GM12878 (cell line): Measurements from ENCODE around the gene COL1A1. TPM values are rescaled to one million over a fixed set of nuclear protein-coding genes. Genes with fewer than 3 reads are reported as not detected.

Experiments
- ATAC-seq: fragments of 200-7000 bp; cut with Tn5 transposase; 3 replicates; pipeline ENCODE4 v1.9.1; 2020; ENCODE audit warnings: mild to moderate bottlenecking, moderate library complexity
- BruUV-seq: library from RNA; stranded (reverse); fragments of 400-500 nt; replicated peaks from 2 replicates; lab custom pipeline; 2021; lab: Mats Ljungman, UMichigan
- CTCF ChIA-PET: fragments of 300-600 bp; sonication (Branson Sonifier 250); formaldehyde crosslinking; extraction: SDS; loops from one replicate; lab custom pipeline; 2021; ENCODE audit warnings: inconsistent platforms; lab: Yijun Ruan, JAX
- POLR2A ChIA-PET: fragments of 350-600 bp; formaldehyde crosslinking; extraction: SDS; loops from one replicate; lab custom pipeline; 2021; ENCODE audit warnings: inconsistent platforms; lab: Charles Lee
- RAD21 ChIA-PET: fragments of 300-600 bp; sonication (Branson Sonifier 250); formaldehyde crosslinking; loops from one replicate; lab custom pipeline; 2023; ENCODE audit warnings: antibody characterized with exemption; ENCODE audit not compliant: unreplicated experiment; lab: Charles Lee
- SMC1A ChIA-PET: fragments of 300-600 bp; sonication (Branson Sonifier 250); formaldehyde crosslinking; loops from one replicate; lab custom pipeline; 2023; ENCODE audit not compliant: unreplicated experiment, uncharacterized antibody; lab: Charles Lee
- DNase-seq: peaks from one replicate; pipeline ENCODE4 v3.0.0-alpha.2; 2011; ENCODE audit warnings: low read depth, low spot score
- FAIRE-seq: peaks from 3 replicates; lab custom pipeline; 2011; peaks lifted over from hg19 to GRCh38; lab: Jason Lieb, UNC
- H2AFZ ChIP-seq: 2 replicates; pipeline ENCODE4 v1.6.0; 2011; ENCODE audit warnings: low read depth, low read length, control low read depth; ENCODE audit not compliant: control insufficient read depth
- H3K27ac ChIP-seq: 2 replicates; pipeline ENCODE4 v1.5.1; 2011; ENCODE audit warnings: control low read depth; ENCODE audit not compliant: control insufficient read depth, insufficient read depth
- H3K27me3 ChIP-seq, 2 experiments: replicated peaks in 1 of 2; 2 replicates each; pipeline versions ENCODE4 v1.6.0 to v1.6.1; 2011; ENCODE audit warnings: low read length in 1 of 2; ENCODE audit not compliant: control insufficient read depth in 2 of 2, insufficient read depth in 2 of 2
- H3K36me3 ChIP-seq, 2 experiments: 2 replicates each; pipeline ENCODE4 v1.5.1; 2011; ENCODE audit warnings: low read length in 1 of 2; ENCODE audit not compliant: control insufficient read depth in 2 of 2, insufficient read depth in 2 of 2
- H3K4me1 ChIP-seq: 2 replicates; pipeline ENCODE4 v1.6.1; 2011; ENCODE audit warnings: mild to moderate bottlenecking, low read length, moderate library complexity, mixed read lengths; ENCODE audit not compliant: control insufficient read depth, insufficient read depth
- H3K4me2 ChIP-seq: 2 replicates; pipeline ENCODE4 v1.6.0; 2011; ENCODE audit warnings: control low read depth; ENCODE audit not compliant: control insufficient read depth, insufficient read depth
- H3K4me3 ChIP-seq: fragments of 200-600 bp; sonication (generic); 2 replicates; pipeline ENCODE4 v1.5.1; 2016
- H3K79me2 ChIP-seq: 2 replicates; pipeline ENCODE4 v1.6.0; 2011; ENCODE audit warnings: low read length; ENCODE audit not compliant: control insufficient read depth, insufficient read depth
- H3K9ac ChIP-seq: 2 replicates; pipeline ENCODE4 v1.8.0; 2011; ENCODE audit warnings: low read length, control low read depth, mixed read lengths; ENCODE audit not compliant: control insufficient read depth, insufficient read depth
- H3K9me3 ChIP-seq: replicated peaks from 3 replicates; pipeline ENCODE4 v1.5.1; 2011; ENCODE audit warnings: mild to moderate bottlenecking, low read length; ENCODE audit not compliant: control insufficient read depth, insufficient read depth
- H4K20me1 ChIP-seq: 2 replicates; pipeline ENCODE4 v1.6.0; 2011; ENCODE audit not compliant: control insufficient read depth, insufficient read depth
- ATF7 ChIP-seq: fragments of 450-650 bp; IDR thresholded peaks from 2 replicates; pipeline ENCODE4 v1.6.1; 2016; ENCODE audit warnings: low read depth, mild to moderate bottlenecking
- DPF2 ChIP-seq: fragments of 450-650 bp; IDR thresholded peaks from 2 replicates; pipeline ENCODE4 v1.6.1; 2017; ENCODE audit warnings: mild to moderate bottlenecking
- HDAC6 ChIP-seq: fragments of 200-600 bp; sonication (generic); IDR thresholded peaks from one replicate; pipeline ENCODE4 v1.8.0; 2017; ENCODE audit warnings: antibody characterized with exemption; ENCODE audit not compliant: unreplicated experiment
- IRF4 ChIP-seq: IDR thresholded peaks from 2 replicates; pipeline ENCODE4 v1.6.1; 2011; ENCODE audit warnings: low read depth, low read length
- KLF5 ChIP-seq: fragments of 450-650 bp; IDR thresholded peaks from 2 replicates; pipeline ENCODE4 v1.6.1; 2014; ENCODE audit warnings: mild to moderate bottlenecking; ENCODE audit not compliant: partially characterized antibody
- MTA3 ChIP-seq: IDR thresholded peaks from 2 replicates; pipeline ENCODE4 v1.6.1; 2012; ENCODE audit warnings: low read length, inconsistent platforms, borderline replicate concordance
- RAD21 ChIP-seq: IDR thresholded peaks from 2 replicates; pipeline ENCODE4 v1.6.1; 2011; ENCODE audit warnings: mild to moderate bottlenecking, low read depth, low read length, moderate library complexity; ENCODE audit not compliant: insufficient read depth
- RB1 ChIP-seq: fragments of 450-650 bp; formaldehyde crosslinking; IDR thresholded peaks from 2 replicates; pipeline ENCODE4 v1.6.1; 2017; ENCODE audit warnings: mild to moderate bottlenecking, borderline replicate concordance
- SMAD1 ChIP-seq: fragments of 450-650 bp; IDR thresholded peaks from 2 replicates; pipeline ENCODE4 v1.6.1; 2018; ENCODE audit warnings: mild to moderate bottlenecking, low read depth; ENCODE audit not compliant: partially characterized antibody
- STAT1 ChIP-seq: fragments of 450-650 bp; conservative IDR thresholded peaks from 2 replicates; pipeline ENCODE4 v1.6.1; 2014; ENCODE audit warnings: antibody characterized with exemption, mild to moderate bottlenecking
- STAT3 ChIP-seq: IDR thresholded peaks from 2 replicates; pipeline ENCODE4 v1.6.1; 2011; ENCODE audit warnings: low read depth, low read length, improper control_type of control experiment
- SUPT20H ChIP-seq: IDR thresholded peaks from 2 replicates; pipeline ENCODE4 v1.6.1; 2011; ENCODE audit warnings: low read depth, mild to moderate bottlenecking, low read length, moderate library complexity, borderline replicate concordance; ENCODE audit not compliant: control insufficient read depth
- TARDBP ChIP-seq: IDR thresholded peaks from 2 replicates; pipeline ENCODE4 v1.6.1; 2016; ENCODE audit warnings: borderline replicate concordance
- ZBTB11 ChIP-seq: fragments of 450-650 bp; formaldehyde crosslinking; IDR thresholded peaks from 2 replicates; pipeline ENCODE4 v1.5.0; 2022; ENCODE audit warnings: mild to moderate bottlenecking, missing genetic modification characterization
- ZBTB33 ChIP-seq: fragments of 450-650 bp; IDR thresholded peaks from 2 replicates; pipeline ENCODE4 v1.6.1; 2017; ENCODE audit warnings: mild to moderate bottlenecking
- ZNF217 ChIP-seq: fragments of 450-650 bp; IDR thresholded peaks from 2 replicates; pipeline ENCODE4 v1.6.1; 2017; ENCODE audit warnings: antibody characterized with exemption, mild to moderate bottlenecking
- WGBS: methylation state at CpG from one replicate; pipeline ENCODE4 v1.1.6; 2016; ENCODE audit warnings: low lambda C conversion rate; ENCODE audit not compliant: insufficient replicate concordance, insufficient coverage; ENCODE audit errors: missing lambda C conversion rate; 5-methylcytosine and 5-hydroxymethylcytosine counted together
- in situ Hi-C: fragments of 300-500 bp; cut with MboI; formaldehyde crosslinking; loops from 9 replicates; pipeline ENCODE4 v1.14.3; 2018; ENCODE audit warnings: mixed read lengths
- intact Hi-C: fragments of 100-400 bp; cut with micrococcal nuclease; formaldehyde crosslinking; loops from one replicate; pipeline ENCODE4 v1.14.2; 2022; ENCODE audit not compliant: unreplicated experiment
- polyA plus RNA-seq, 11 experiments: library from polyadenylated mRNA; depleted of rRNA in 4 of 11; unstranded in 6 of 11; stranded (reverse) in 5 of 11; fragments of >200 nt; fragmentation: Nextera tagmentation in 4 of 11; fragmentation: Illumina TruSeq in 1 of 11; extraction: Ambion mirVana in 4 of 11; extraction: Trizol in 1 of 11; gene quantifications; 1 replicate in 1 of 11; 2 replicates in 10 of 11; pipeline versions ENCODE4 v1.2.1 to v1.2.3, GENCODE V29; 2011 to 2016; ENCODE audit warnings: inconsistent platforms in 2 of 11, missing spikeins in 2 of 11, low read depth in 1 of 11
- total RNA-seq, 4 experiments: library from RNA; depleted of rRNA in 3 of 4; stranded (reverse); fragments of >200 nt in 3 of 4; fragmentation: Illumina TruSeq in 1 of 4; extraction: Trizol in 1 of 4; gene quantifications; 2 replicates each; pipeline versions ENCODE4 v1.2.1 to v1.2.3, GENCODE V29; 2013 to 2021

Gene COL1A1
- total and polyA plus RNA-seq, 10 of the 15 experiments (the other 5 are each of a cell fraction or from before 2014, with no cell fraction given): 0.18 to 7.7 (median 2.3) TPM

- Histone ChIP-seq H3K4me1 (peaks cover 9% of the 10 kb centered on the region), H3K79me2 (no peaks in the 10 kb centered on the region), H3K36me3 (no peaks in the 10 kb centered on the region), H3K4me3 (peak overlapping the region; percentile 70), H3K4me2 (peak overlapping the region; percentile 80), H3K27me3 (peaks cover 9 to 13% of the 10 kb centered on the region in 2 experiments), H3K27ac (no peak overlapping the region), H2AFZ (peak overlapping the region; percentile 72), H3K9me3 (no peaks in the 10 kb centered on the region), H4K20me1 (no peaks in the 10 kb centered on the region), H3K9ac (no peak overlapping the region)
- in situ Hi-C loops (no loop called here), intact Hi-C loops (loop anchor here (1.0 kb wide), 4 partner anchors 73 to 279 kb away; partner anchors contain the start of gene XYLT2)
- ChIA-PET RAD21 (interaction anchor here (0.6 to 5.9 kb wide), 38 partner anchors 9 to 311 kb away, joined by 3 to 106 read pairs (median 4); partner anchors contain the start of genes LRRC59, SGCA, TMEM92 and XYLT2), SMC1A (interaction anchor here (0.6 to 4.4 kb wide), 24 partner anchors 12 to 1240 kb away, joined by 3 to 102 read pairs (median 6); partner anchors contain the start of genes SGCA and TMEM92), CTCF (interaction anchor here (0.6 to 8.3 kb wide), 44 partner anchors 10 to 1004 kb away, joined by 3 to 294 read pairs (median 6); partner anchors contain the start of genes LRRC59, RSAD1, SGCA and TMEM92), POLR2A (interaction anchor here (0.6 to 1.7 kb wide), 11 partner anchors 11 to 296 kb away, joined by 3 to 14 read pairs (median 5); partner anchors contain the start of gene TMEM92)
- WGBS: under 1% methylated on average over 48 of the region's 55 CpGs
- no peak for DNase-seq
- peak; percentile 49 for FAIRE-seq
- peak; percentile 88 for ATAC-seq
- BruUV-seq: no TSS peak
- no peak for TF ChIP-seq TARDBP
- no peak for TF ChIP-seq SUPT20H
- TF ChIP-seq KLF5: peak; percentile 43
- TF ChIP-seq HDAC6: no peak
- no peak for TF ChIP-seq ZBTB33
- peak; percentile 21; the same call in 1 of the 2 replicates for TF ChIP-seq ATF7
- 0 out of 2 replicates have a peak, but pooled peaks have one; percentile 42 for TF ChIP-seq IRF4
- peak; percentile 92 for TF ChIP-seq RAD21
- no peak for TF ChIP-seq ZBTB11
- no peak for TF ChIP-seq STAT3
- no peak for TF ChIP-seq MTA3
- peak; percentile 73 for TF ChIP-seq DPF2
- TF ChIP-seq ZNF217: no peak
- TF ChIP-seq RB1: peak; percentile 98
- TF ChIP-seq SMAD1: no peak
- TF ChIP-seq STAT1: peak; percentile 92; the same call in 1 of the 2 replicates
Observed at GRCh38 chr17:50200457-50201275, 765 bp downstream of the COL1A1 start.
